A549 (cell line): ENCODE results near the gene LIMA1. TPM values are rescaled to one million over a fixed set of nuclear protein-coding genes. Genes with fewer than 3 reads are reported as not detected.

Experiments
- ATAC-seq, 2 experiments: fragments of 200-7000 bp in 1 of 2; fragments of >200 bp in 1 of 2; cut with Nextera tagmentation in 1 of 2; cut with Tn5 transposase in 1 of 2; 3 replicates each; pipeline versions ENCODE4 v1.8.0 to v1.9.1; 2018 to 2020; ENCODE audit warnings: mild to moderate bottlenecking in 1 of 2, moderate library complexity in 1 of 2
- CTCF ChIA-PET: fragments of 300-600 bp; sonication (Branson Sonifier 250); formaldehyde crosslinking; extraction: SDS; loops from one replicate; lab custom pipeline; 2021; ENCODE audit warnings: antibody characterized with exemption, inconsistent platforms; lab: Yijun Ruan, JAX
- POLR2A ChIA-PET: fragments of 350-600 bp; formaldehyde crosslinking; extraction: SDS; loops from one replicate; lab custom pipeline; 2021; ENCODE audit warnings: antibody characterized with exemption, inconsistent platforms; lab: Yijun Ruan, JAX
- DNase-seq, 2 experiments: peaks; one replicate each; pipeline versions ENCODE4 v3.0.0 to v3.0.0-alpha.2; 2011 to 2016; ENCODE audit warnings: low read depth in 1 of 2, low spot score in 1 of 2
- FAIRE-seq: peaks from 2 replicates; lab custom pipeline; 2011; peaks lifted over from hg19 to GRCh38; lab: Jason Lieb, UNC
- H3K27ac ChIP-seq, 2 experiments: fragments of >200 bp; sonication (Bioruptor Twin); formaldehyde crosslinking; 3 replicates each; pipeline ENCODE4 v1.5.1; 2016 to 2017
- H3K4me1 ChIP-seq: fragments of >200 bp; sonication (Bioruptor Twin); formaldehyde crosslinking; 3 replicates; pipeline ENCODE4 v1.6.1; 2016
- H3K4me2 ChIP-seq: fragments of >200 bp; sonication (Bioruptor Twin); formaldehyde crosslinking; 3 replicates; pipeline ENCODE4 v1.6.1; 2016
- H3K4me3 ChIP-seq: fragments of >200 bp; sonication (Bioruptor Twin); formaldehyde crosslinking; 3 replicates; pipeline ENCODE4 v1.5.1; 2016
- H3K9me3 ChIP-seq: fragments of >200 bp; sonication (Bioruptor Twin); formaldehyde crosslinking; 3 replicates; pipeline ENCODE4 v1.6.1; 2016
- EP300 ChIP-seq, 2 experiments: fragments of >200 bp; sonication (Bioruptor Twin); formaldehyde crosslinking; IDR thresholded peaks; 2 replicates in 1 of 2; 3 replicates in 1 of 2; pipeline ENCODE4 v1.6.1; 2016 to 2017
- ESRRA ChIP-seq: fragments of 150-350 bp; IDR thresholded peaks from 2 replicates; pipeline ENCODE4 v1.6.1; 2014; ENCODE audit warnings: mild to moderate bottlenecking, low read length, borderline replicate concordance
- FOSB ChIP-seq: fragments of 250-450 bp; sonication (Bioruptor Pico); IDR thresholded peaks from 2 replicates; pipeline ENCODE4 v1.5.0; 2020; ENCODE audit warnings: mild to moderate bottlenecking, moderate library complexity
- FOSL2 ChIP-seq, 2 experiments: fragments of 450-650 bp in 1 of 2; fragments of >200 bp in 1 of 2; sonication (Bioruptor Twin) in 1 of 2; formaldehyde crosslinking; IDR thresholded peaks; 2 replicates each; pipeline versions ENCODE4 v1.5.0 to v1.6.1; 2016 to 2020; ENCODE audit warnings: mild to moderate bottlenecking in 1 of 2, moderate library complexity in 1 of 2
- HDAC2 ChIP-seq: fragments of 200-600 bp; sonication (generic); IDR thresholded peaks from 2 replicates; pipeline ENCODE4 v1.6.1; 2016
- HOXA7 ChIP-seq: fragments of 250-450 bp; sonication (Bioruptor Pico); IDR thresholded peaks from 2 replicates; pipeline ENCODE4 v1.5.0; 2020; ENCODE audit warnings: mild to moderate bottlenecking, moderate library complexity
- HOXB13 ChIP-seq: fragments of 250-450 bp; sonication (Bioruptor Pico); IDR thresholded peaks from 2 replicates; pipeline ENCODE4 v1.5.0; 2020; ENCODE audit warnings: low read depth, mild to moderate bottlenecking, moderate library complexity
- JUNB ChIP-seq: fragments of >200 bp; sonication (Bioruptor Twin); formaldehyde crosslinking; IDR thresholded peaks from 2 replicates; pipeline ENCODE4 v1.6.1; 2016
- MAZ ChIP-seq: fragments of 150-350 bp; IDR thresholded peaks from 2 replicates; pipeline ENCODE4 v1.6.1; 2014; ENCODE audit warnings: antibody characterized with exemption, low read depth, low read length, borderline replicate concordance
- MYC ChIP-seq: IDR thresholded peaks from 2 replicates; pipeline ENCODE4 v1.6.1; 2012; ENCODE audit warnings: mild to moderate bottlenecking, inconsistent platforms, low read length, improper control_type of control experiment, borderline replicate concordance
- NR3C1 ChIP-seq: fragments of >200 bp; sonication (Bioruptor Twin); formaldehyde crosslinking; IDR thresholded peaks from 3 replicates; pipeline ENCODE4 v1.6.1; 2017
- RAD21 ChIP-seq, 2 experiments: fragments of >200 bp in 1 of 2; sonication (Bioruptor Twin) in 1 of 2; formaldehyde crosslinking in 1 of 2; IDR thresholded peaks in 1 of 2; conservative IDR thresholded peaks in 1 of 2; 2 replicates in 1 of 2; 3 replicates in 1 of 2; pipeline ENCODE4 v1.6.1; 2012 to 2018; ENCODE audit warnings: inconsistent platforms in 1 of 2
- RFX5 ChIP-seq: fragments of 450-650 bp; IDR thresholded peaks from 2 replicates; pipeline ENCODE4 v1.7.1; 2014; ENCODE audit warnings: antibody characterized with exemption, mild to moderate bottlenecking, moderate library complexity
- RNF2 ChIP-seq: fragments of 200-600 bp; sonication (generic); IDR thresholded peaks from 2 replicates; pipeline ENCODE4 v1.6.1; 2016; ENCODE audit warnings: low read depth, mild to moderate bottlenecking, antibody characterized with exemption, moderate library complexity, borderline replicate concordance
- SMC3 ChIP-seq: fragments of >200 bp; sonication (Bioruptor Twin); formaldehyde crosslinking; IDR thresholded peaks from 3 replicates; pipeline ENCODE4 v1.6.1; 2018; ENCODE audit warnings: inconsistent platforms
- ZC3H11A ChIP-seq: fragments of 450-650 bp; IDR thresholded peaks from 2 replicates; pipeline ENCODE4 v1.6.1; 2014; ENCODE audit warnings: antibody characterized with exemption, mild to moderate bottlenecking
- ZNF302 ChIP-seq: fragments of 250-450 bp; sonication (Bioruptor Pico); IDR thresholded peaks from 2 replicates; pipeline ENCODE4 v1.9.0; 2021; ENCODE audit warnings: inconsistent platforms, mild to moderate bottlenecking, moderate library complexity
- WGBS: methylation state at CpG from one replicate; pipeline ENCODE4 v1.1.6; 2017; ENCODE audit errors: missing lambda C conversion rate; 5-methylcytosine and 5-hydroxymethylcytosine counted together
- polyA plus RNA-seq, 4 experiments: library from polyadenylated mRNA; depleted of rRNA in 3 of 4; stranded (reverse); fragments of >200 nt; fragmentation: RNase III in 1 of 4; extraction: RNeasy Plus Mini Kit Qiagen cat#74134 plus additional on column Dnase treatment in 1 of 4; gene quantifications; 2 replicates in 3 of 4; 3 replicates in 1 of 4; pipeline ENCODE4 v1.2.3, GENCODE V29; 2011 to 2017
- TF ChIP-seq, protein P1 (sequence below): fragments of 250-450 bp; sonication (Bioruptor Pico); IDR thresholded peaks from 2 replicates; pipeline ENCODE4 v1.5.0; 2020; ENCODE audit warnings: low read depth, mild to moderate bottlenecking, moderate library complexity
- TF ChIP-seq, protein P2 (sequence below): fragments of >200 bp; sonication (Bioruptor Twin); formaldehyde crosslinking; IDR thresholded peaks from 2 replicates; pipeline ENCODE4 v1.6.1; 2016
- TF ChIP-seq, protein P3 (sequence below): fragments of 150-350 bp; IDR thresholded peaks from 2 replicates; pipeline ENCODE4 v1.6.1; 2014; ENCODE audit warnings: low read depth, mild to moderate bottlenecking, low read length
- TF ChIP-seq, protein P4 (sequence below): fragments of >200 bp; sonication (Bioruptor Twin); formaldehyde crosslinking; IDR thresholded peaks from 3 replicates; pipeline ENCODE4 v1.6.1; 2016
- TF ChIP-seq, protein P5 (sequence below): IDR thresholded peaks from 2 replicates; pipeline ENCODE4 v1.6.1; 2012; ENCODE audit warnings: low read depth, borderline replicate concordance
- TF ChIP-seq, protein P6 (sequence below): IDR thresholded peaks from 2 replicates; pipeline ENCODE4 v1.6.1; 2012

Gene LIMA1
- polyA plus RNA-seq, 2 of the 4 experiments (the other 2 are of a cell fraction), result 9.0 to 23.4 TPM

DNA sequence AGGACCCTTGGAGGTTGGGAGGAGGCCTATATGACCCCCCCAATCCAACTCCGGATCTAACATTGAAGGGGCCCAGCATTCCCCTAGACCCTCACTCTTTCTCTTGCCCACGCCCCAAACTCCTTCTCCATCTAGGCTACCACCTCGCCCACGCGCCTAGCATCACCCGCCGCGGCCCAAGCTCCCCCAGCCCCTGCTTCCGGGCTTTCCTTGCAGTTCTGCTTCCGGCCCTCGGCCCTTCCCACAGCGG lies 116.6 kb downstream of the LIMA1 start:
- peaks cover 10% of the 10 kb centered on the region; the same call in 2 of the 3 replicates for H3K4me1 ChIP-seq
- no peaks in the 10 kb centered on the region for H3K9me3 ChIP-seq
- WGBS, result 4% methylated on average over 12 of the region's 12 CpGs
- FAIRE-seq (no peak), ATAC-seq (peak; percentile 38 to 49; a peak in 5 of 6 replicates), DNase-seq (no peak)
- H3K27ac ChIP-seq, result peak overlapping the region; percentile 84 to 96
- H3K4me2 ChIP-seq, result peak overlapping the region; percentile 95
- POLR2A ChIA-PET, result interaction anchor here (1.3 to 2.2 kb wide), 5 partner anchors 29 to 84 kb away, joined by 4 to 39 read pairs (median 7); partner anchors contain the start of genes COX14 and SMARCD1
- CTCF ChIA-PET, result interaction anchor here (0.7 to 5.9 kb wide), 13 partner anchors 8 to 299 kb away, joined by 3 to 43 read pairs (median 5); partner anchors contain the start of genes COX14, GPD1 and SMARCD1
- TF ChIP-seq, protein P1, sequence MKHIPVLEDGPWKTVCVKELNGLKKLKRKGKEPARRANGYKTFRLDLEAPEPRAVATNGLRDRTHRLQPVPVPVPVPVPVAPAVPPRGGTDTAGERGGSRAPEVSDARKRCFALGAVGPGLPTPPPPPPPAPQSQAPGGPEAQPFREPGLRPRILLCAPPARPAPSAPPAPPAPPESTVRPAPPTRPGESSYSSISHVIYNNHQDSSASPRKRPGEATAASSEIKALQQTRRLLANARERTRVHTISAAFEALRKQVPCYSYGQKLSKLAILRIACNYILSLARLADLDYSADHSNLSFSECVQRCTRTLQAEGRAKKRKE, result no peak
- TF ChIP-seq ESRRA, result no peak
- no peak for TF ChIP-seq ZNF302 (CRISPR knock-in tag)
- TF ChIP-seq, protein P2, sequence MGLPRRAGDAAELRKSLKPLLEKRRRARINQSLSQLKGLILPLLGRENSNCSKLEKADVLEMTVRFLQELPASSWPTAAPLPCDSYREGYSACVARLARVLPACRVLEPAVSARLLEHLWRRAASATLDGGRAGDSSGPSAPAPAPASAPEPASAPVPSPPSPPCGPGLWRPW, result no peak
- no peak for TF ChIP-seq SMC3
- peak overlapping the region; percentile 83 for H3K4me3 ChIP-seq

DNA sequence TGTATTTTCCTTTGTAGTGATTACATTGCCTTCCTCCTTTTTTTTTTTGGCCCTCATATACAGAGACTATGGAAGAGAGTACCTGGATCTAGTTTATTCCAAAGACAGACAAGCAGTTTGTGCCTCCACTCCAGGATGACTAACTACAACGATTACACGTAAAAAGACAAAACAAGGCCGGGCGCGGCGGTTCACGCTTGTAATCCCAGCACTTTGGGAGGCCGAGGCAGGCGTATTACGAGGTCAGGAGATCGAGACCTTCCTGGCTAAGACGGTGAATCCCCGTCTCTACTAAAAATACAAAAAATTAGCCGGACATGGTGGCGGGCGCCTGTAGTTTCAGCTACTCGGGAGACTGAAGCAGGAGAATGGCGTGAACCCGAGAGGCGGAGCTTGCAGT lies 118.4 kb downstream of the LIMA1 start:
- DNase-seq (no peak), FAIRE-seq (no peak), ATAC-seq (no peak)
- Histone ChIP-seq H3K27ac (no peak overlapping the region), H3K4me3 (no peak overlapping the region), H3K4me1 (peaks cover 10% of the 10 kb centered on the region; the same call in 2 of the 3 replicates), H3K9me3 (no peaks in the 10 kb centered on the region), H3K4me2 (no peak overlapping the region)
- 93% methylated on average over 20 of the region's 20 CpGs for WGBS
- TF ChIP-seq RNF2 (no peak), FOSB (CRISPR knock-in tag) (no peak), HDAC2 (no peak), EP300 (IDR thresholded peaks at IDR 0.05) (no peak), MAZ (no peak), HOXA7 (CRISPR knock-in tag) (no peak), ZC3H11A (no peak)
- TF ChIP-seq, protein P1, result no peak
- ChIA-PET CTCF (interaction anchor here (1.9 to 5.9 kb wide), 3 partner anchors 10 to 197 kb away, joined by 4 to 43 read pairs (median 23); partner anchors contain the start of gene COX14), POLR2A (no interaction called here)

DNA sequence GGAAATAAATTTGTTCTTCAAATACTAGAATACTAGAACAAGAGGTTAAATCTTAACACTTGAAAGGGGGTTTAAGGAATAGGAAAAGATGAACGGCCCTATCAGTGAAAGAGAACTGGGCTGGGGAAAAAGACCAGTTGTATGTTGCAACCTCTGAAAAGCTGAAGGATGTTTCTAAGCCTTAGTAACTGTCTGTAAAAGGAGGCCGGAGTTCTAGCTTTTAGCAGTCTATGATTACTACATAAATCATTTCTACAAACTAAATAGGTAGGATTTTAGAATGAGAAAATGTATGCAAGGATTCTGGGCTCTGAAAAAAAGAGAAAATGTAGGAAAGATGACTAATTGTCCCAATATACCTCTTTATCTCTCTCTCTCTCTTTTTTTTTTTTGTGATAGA lies 121.1 kb downstream of the LIMA1 start:
- FAIRE-seq (no peak), ATAC-seq (no peak), DNase-seq (no peak)
- CTCF ChIA-PET, result interaction anchor here (0.6 to 1.4 kb wide), 3 partner anchors 28 to 84 kb away, joined by 3 to 5 read pairs (median 5); no protein-coding TSS in a partner anchor
- Histone ChIP-seq H3K4me3 (no peak overlapping the region), H3K27ac (no peak overlapping the region), H3K9me3 (no peaks in the 10 kb centered on the region), H3K4me1 (peaks cover 10% of the 10 kb centered on the region; the same call in 2 of the 3 replicates), H3K4me2 (no peak overlapping the region)
- POLR2A ChIA-PET, result interaction anchor here (0.7 kb wide), 2 partner anchors 77 to 271 kb away, joined by 3 to 4 read pairs; no protein-coding TSS in a partner anchor
- 84% methylated on average over 2 of the region's 2 CpGs for WGBS
- TF ChIP-seq SMC3 (no peak), ZC3H11A (no peak), ZNF302 (CRISPR knock-in tag) (no peak), RFX5 (no peak), RAD21 (conservative IDR thresholded peaks at IDR 0.05 in 1 of 2, IDR thresholded peaks at IDR 0.05 in 1 of 2) (no peak), ESRRA (no peak), FOSL2 (IDR thresholded peaks at IDR 0.05) (no peak), FOSL2 (CRISPR knock-in tag; IDR thresholded peaks at IDR 0.05) (no peak), JUNB (no peak), HOXB13 (CRISPR knock-in tag) (no peak), MYC (no peak), NR3C1 (no peak), EP300 (IDR thresholded peaks at IDR 0.05) (no peak)
- TF ChIP-seq, protein P2, result no peak
- TF ChIP-seq, protein P3, sequence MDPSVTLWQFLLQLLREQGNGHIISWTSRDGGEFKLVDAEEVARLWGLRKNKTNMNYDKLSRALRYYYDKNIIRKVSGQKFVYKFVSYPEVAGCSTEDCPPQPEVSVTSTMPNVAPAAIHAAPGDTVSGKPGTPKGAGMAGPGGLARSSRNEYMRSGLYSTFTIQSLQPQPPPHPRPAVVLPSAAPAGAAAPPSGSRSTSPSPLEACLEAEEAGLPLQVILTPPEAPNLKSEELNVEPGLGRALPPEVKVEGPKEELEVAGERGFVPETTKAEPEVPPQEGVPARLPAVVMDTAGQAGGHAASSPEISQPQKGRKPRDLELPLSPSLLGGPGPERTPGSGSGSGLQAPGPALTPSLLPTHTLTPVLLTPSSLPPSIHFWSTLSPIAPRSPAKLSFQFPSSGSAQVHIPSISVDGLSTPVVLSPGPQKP, result no peak
- TF ChIP-seq, protein P4, sequence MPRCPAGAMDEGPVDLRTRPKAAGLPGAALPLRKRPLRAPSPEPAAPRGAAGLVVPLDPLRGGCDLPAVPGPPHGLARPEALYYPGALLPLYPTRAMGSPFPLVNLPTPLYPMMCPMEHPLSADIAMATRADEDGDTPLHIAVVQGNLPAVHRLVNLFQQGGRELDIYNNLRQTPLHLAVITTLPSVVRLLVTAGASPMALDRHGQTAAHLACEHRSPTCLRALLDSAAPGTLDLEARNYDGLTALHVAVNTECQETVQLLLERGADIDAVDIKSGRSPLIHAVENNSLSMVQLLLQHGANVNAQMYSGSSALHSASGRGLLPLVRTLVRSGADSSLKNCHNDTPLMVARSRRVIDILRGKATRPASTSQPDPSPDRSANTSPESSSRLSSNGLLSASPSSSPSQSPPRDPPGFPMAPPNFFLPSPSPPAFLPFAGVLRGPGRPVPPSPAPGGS, result no peak
- TF ChIP-seq, protein P5, sequence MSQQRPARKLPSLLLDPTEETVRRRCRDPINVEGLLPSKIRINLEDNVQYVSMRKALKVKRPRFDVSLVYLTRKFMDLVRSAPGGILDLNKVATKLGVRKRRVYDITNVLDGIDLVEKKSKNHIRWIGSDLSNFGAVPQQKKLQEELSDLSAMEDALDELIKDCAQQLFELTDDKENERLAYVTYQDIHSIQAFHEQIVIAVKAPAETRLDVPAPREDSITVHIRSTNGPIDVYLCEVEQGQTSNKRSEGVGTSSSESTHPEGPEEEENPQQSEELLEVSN, result no peak
- TF ChIP-seq, protein P6, sequence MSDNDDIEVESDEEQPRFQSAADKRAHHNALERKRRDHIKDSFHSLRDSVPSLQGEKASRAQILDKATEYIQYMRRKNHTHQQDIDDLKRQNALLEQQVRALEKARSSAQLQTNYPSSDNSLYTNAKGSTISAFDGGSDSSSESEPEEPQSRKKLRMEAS, result no peak
